H1 (cell line): ENCODE data around the gene CASP12. TPM values are rescaled to one million over a fixed set of nuclear protein-coding genes. Genes with fewer than 3 reads are reported as not detected.

ENCODE experiments used
- CTCF ChIA-PET: fragments of 300-600 bp; sonication (Branson Sonifier 250); formaldehyde crosslinking; loops from one replicate; lab custom pipeline; 2021; ENCODE audit not compliant: partially characterized antibody; lab: Charles Lee
- POLR2A ChIA-PET: fragments of 300-600 bp; sonication (Branson Sonifier 250); formaldehyde crosslinking; loops from one replicate; lab custom pipeline; 2021; ENCODE audit warnings: inconsistent platforms; ENCODE audit not compliant: partially characterized antibody; lab: Charles Lee
- DNase-seq, 2 experiments: peaks; one replicate each; pipeline versions ENCODE4 v3.0.0 to v3.0.0-alpha.2; 2010 to 2022; ENCODE audit warnings: low spot score in 2 of 2, low read depth in 1 of 2, mixed read lengths in 1 of 2
- FAIRE-seq: peaks from 2 replicates; lab custom pipeline; 2011; peaks lifted over from hg19 to GRCh38; lab: Jason Lieb, UNC
- H2AFZ ChIP-seq: 2 replicates; pipeline ENCODE4 v1.8.1; 2012; ENCODE audit warnings: low read length, inconsistent platforms
- H2AK5ac ChIP-seq: 2 replicates; pipeline ENCODE4 v1.6.1; 2013; ENCODE audit warnings: low read depth, low read length
- H2BK120ac ChIP-seq: replicated peaks from 2 replicates; pipeline ENCODE3; 2013; ENCODE audit warnings: low read depth, low read length, inconsistent platforms
- H2BK12ac ChIP-seq: 2 replicates; pipeline ENCODE4 v1.6.1; 2013; ENCODE audit warnings: low read depth, low read length
- H2BK15ac ChIP-seq: 2 replicates; pipeline ENCODE4 v1.6.1; 2013; ENCODE audit warnings: low read length
- H2BK20ac ChIP-seq: 2 replicates; pipeline ENCODE4 v1.6.1; 2013; ENCODE audit warnings: low read length
- H2BK5ac ChIP-seq: 2 replicates; pipeline ENCODE4 v1.6.1; 2013; ENCODE audit warnings: low read depth, low read length
- H3K14ac ChIP-seq: 2 replicates; pipeline ENCODE4 v1.6.1; 2013; ENCODE audit warnings: inconsistent platforms; ENCODE audit not compliant: insufficient read length
- H3K18ac ChIP-seq: 2 replicates; pipeline ENCODE4 v1.6.1; 2013; ENCODE audit warnings: low read length; ENCODE audit errors: extremely low read depth
- H3K23ac ChIP-seq: 2 replicates; pipeline ENCODE4 v1.6.1; 2013; ENCODE audit warnings: inconsistent platforms; ENCODE audit not compliant: insufficient read length
- H3K23me2 ChIP-seq: 2 replicates; pipeline ENCODE4 v1.6.1; 2013; ENCODE audit warnings: low read depth, low read length
- H3K27ac ChIP-seq: 2 replicates; pipeline ENCODE4 v1.6.1; 2011; ENCODE audit warnings: low read depth, low read length, inconsistent platforms
- H3K27me3 ChIP-seq, 4 experiments: replicated peaks in 1 of 4; 1 replicate in 1 of 4; 2 replicates in 3 of 4; pipeline versions ENCODE4 v1.6.1 to v1.8.1; 2011 to 2013; ENCODE audit warnings: low read length in 3 of 4, mild to moderate bottlenecking in 3 of 4, inconsistent platforms in 2 of 4, mixed read lengths in 2 of 4, moderate library complexity in 1 of 4; ENCODE audit not compliant: control insufficient read depth in 3 of 4, insufficient read depth in 3 of 4; ENCODE audit errors: extremely low read depth in 1 of 4
- H3K36me3 ChIP-seq, 4 experiments: 2 replicates each; pipeline versions ENCODE4 v1.6.1 to v1.8.1; 2011 to 2013; ENCODE audit warnings: mild to moderate bottlenecking in 4 of 4, low read length in 3 of 4, moderate library complexity in 2 of 4, control low read depth in 1 of 4, inconsistent platforms in 1 of 4; ENCODE audit not compliant: insufficient read depth in 4 of 4, control insufficient read depth in 2 of 4
- H3K4ac ChIP-seq: replicated peaks from 2 replicates; pipeline ENCODE3; 2013; ENCODE audit warnings: low read length, low read depth, mixed read lengths, inconsistent platforms; ENCODE audit not compliant: insufficient read length
- H3K4me1 ChIP-seq, 4 experiments: replicated peaks in 1 of 4; 1 replicate in 1 of 4; 2 replicates in 3 of 4; pipeline versions ENCODE4 v1.6.1 to v1.8.1; 2011 to 2013; ENCODE audit warnings: low read length in 3 of 4, inconsistent platforms in 2 of 4, mixed read lengths in 1 of 4; ENCODE audit not compliant: insufficient read depth in 4 of 4, control insufficient read depth in 3 of 4
- H3K4me2 ChIP-seq, 2 experiments: 2 replicates each; pipeline versions ENCODE4 v1.6.1 to v1.8.1; 2011 to 2013; ENCODE audit warnings: low read depth in 2 of 2, low read length in 2 of 2, control low read depth in 1 of 2, inconsistent platforms in 1 of 2, mild to moderate bottlenecking in 1 of 2; ENCODE audit not compliant: insufficient read depth in 1 of 2
- H3K4me3 ChIP-seq, 4 experiments: fragments of 200-600, 300-600 bp in 1 of 4; sonication (generic), shearing (Covaris generic), sonication (Bioruptor Twin) in 1 of 4; 2 replicates each; pipeline versions ENCODE4 v1.5.1 to v1.8.1; 2011 to 2016; ENCODE audit warnings: low read length in 4 of 4, low read depth in 3 of 4, control low read depth in 2 of 4, inconsistent platforms in 2 of 4, mild to moderate bottlenecking in 2 of 4, mixed read lengths in 1 of 4, moderate library complexity in 1 of 4; ENCODE audit not compliant: insufficient read depth in 2 of 4; ENCODE audit errors: extremely low read depth in 1 of 4
- H3K56ac ChIP-seq: replicated peaks from 2 replicates; pipeline ENCODE3; 2013; ENCODE audit warnings: low read depth, mild to moderate bottlenecking, mixed read lengths, low read length, inconsistent platforms; ENCODE audit not compliant: insufficient read length
- H3K79me1 ChIP-seq: 2 replicates; pipeline ENCODE4 v1.6.1; 2013; ENCODE audit warnings: low read depth, low read length, control low read depth
- H3K79me2 ChIP-seq, 2 experiments: 2 replicates each; pipeline versions ENCODE4 v1.6.1 to v1.8.1; 2012 to 2013; ENCODE audit warnings: low read length in 2 of 2, mild to moderate bottlenecking in 2 of 2, inconsistent platforms in 1 of 2; ENCODE audit not compliant: insufficient read depth in 2 of 2, control insufficient read depth in 1 of 2
- H3K9ac ChIP-seq, 4 experiments: replicated peaks in 1 of 4; 1 replicate in 1 of 4; 2 replicates in 3 of 4; pipeline versions ENCODE4 v1.6.1 to v1.8.1; 2011 to 2013; ENCODE audit warnings: low read depth in 3 of 4, low read length in 3 of 4, control low read depth in 2 of 4, mild to moderate bottlenecking in 2 of 4, moderate library complexity in 2 of 4, inconsistent platforms in 1 of 4; ENCODE audit errors: extremely low read depth in 1 of 4
- H3K9me3 ChIP-seq, 2 experiments: 2 replicates each; pipeline versions ENCODE4 v1.6.1 to v1.8.1; 2012 to 2013; ENCODE audit warnings: mild to moderate bottlenecking in 2 of 2, moderate library complexity in 2 of 2, control low read depth in 1 of 2, inconsistent platforms in 1 of 2, low read depth in 1 of 2, low read length in 1 of 2, mixed read lengths in 1 of 2; ENCODE audit not compliant: insufficient read depth in 2 of 2
- H4K20me1 ChIP-seq, 2 experiments: replicated peaks in 1 of 2; 2 replicates each; pipeline versions ENCODE3 to v1.8.1; 2011 to 2013; ENCODE audit warnings: inconsistent platforms in 2 of 2, low read length in 2 of 2, mild to moderate bottlenecking in 1 of 2; ENCODE audit not compliant: insufficient read depth in 2 of 2, control insufficient read depth in 1 of 2
- H4K5ac ChIP-seq: 2 replicates; pipeline ENCODE4 v1.6.1; 2013; ENCODE audit warnings: low read length, low read depth, mixed read lengths, inconsistent platforms; ENCODE audit not compliant: insufficient read length
- H4K8ac ChIP-seq: 2 replicates; pipeline ENCODE4 v1.8.0; 2013; ENCODE audit warnings: mild to moderate bottlenecking, moderate library complexity, low read length, inconsistent platforms; ENCODE audit not compliant: insufficient read depth; ENCODE audit errors: extremely low read depth
- H4K91ac ChIP-seq: replicated peaks from 2 replicates; pipeline ENCODE3; 2013; ENCODE audit warnings: low read length, mixed read lengths, inconsistent platforms; ENCODE audit not compliant: insufficient read length
- CBX5 ChIP-seq: fragments of 300-800, 300-1000 bp; sonication (generic); IDR thresholded peaks from 2 replicates; pipeline ENCODE4 v1.7.1; 2016; ENCODE audit warnings: antibody characterized with exemption, low read length, low read depth
- CREB1 ChIP-seq: IDR thresholded peaks from 2 replicates; pipeline ENCODE4 v1.6.1; 2012; ENCODE audit warnings: inconsistent platforms
- EP300 ChIP-seq, 2 experiments: IDR thresholded peaks; 1 replicate in 1 of 2; 2 replicates in 1 of 2; pipeline ENCODE4 v1.6.1; 2011 to 2012; ENCODE audit warnings: low read depth in 2 of 2, low read length in 2 of 2, mild to moderate bottlenecking in 2 of 2, borderline replicate concordance in 1 of 2, inconsistent platforms in 1 of 2, moderate library complexity in 1 of 2
- JUN ChIP-seq: IDR thresholded peaks from 2 replicates; pipeline ENCODE4 v1.6.1; 2011; ENCODE audit warnings: low read depth, mild to moderate bottlenecking, improper control_type of control experiment, low read length
- MAFK ChIP-seq: IDR thresholded peaks from 2 replicates; pipeline ENCODE4 v1.6.1; 2012; ENCODE audit warnings: low read depth, mild to moderate bottlenecking, improper control_type of control experiment, low read length
- POLR2A ChIP-seq, 2 experiments: IDR thresholded peaks; 1 replicate in 1 of 2; 2 replicates in 1 of 2; pipeline ENCODE4 v1.6.1; 2011; ENCODE audit warnings: low read depth in 2 of 2, low read length in 2 of 2, mild to moderate bottlenecking in 2 of 2; ENCODE audit errors: control extremely low read depth in 1 of 2
- SIRT6 ChIP-seq: IDR thresholded peaks from one replicate; pipeline ENCODE4 v1.7.1; 2012; ENCODE audit warnings: low read length, inconsistent platforms
- SP2 ChIP-seq: IDR thresholded peaks from 2 replicates; pipeline ENCODE4 v1.6.1; 2012; ENCODE audit warnings: mild to moderate bottlenecking, low read length, inconsistent platforms
- SUZ12 ChIP-seq: fragments of 200-600 bp; sonication (generic); IDR thresholded peaks from 2 replicates; pipeline ENCODE4 v1.6.1; 2012; ENCODE audit warnings: mild to moderate bottlenecking, inconsistent platforms, low read length, moderate library complexity, mixed read lengths
- WGBS, 2 experiments: shearing (Covaris generic) in 1 of 2; methylation state at CpG; one replicate each; pipeline versions ENCODE4 v1.1.6 to v1.1.7; 2013 to 2015; ENCODE audit warnings: low lambda C conversion rate in 2 of 2, mixed read lengths in 2 of 2, inconsistent platforms in 1 of 2, low coverage in 1 of 2, missing lambda C conversion rate in 1 of 2; ENCODE audit not compliant: insufficient replicate concordance in 2 of 2, insufficient coverage in 1 of 2, insufficient read length in 1 of 2; ENCODE audit errors: extremely low coverage in 1 of 2, missing lambda C conversion rate in 1 of 2; 5-methylcytosine and 5-hydroxymethylcytosine counted together
- polyA plus RNA-seq, 7 experiments: library from polyadenylated mRNA; depleted of rRNA in 3 of 7; stranded (reverse) in 5 of 7; unstranded in 2 of 7; fragments of >200 nt in 5 of 7; fragments of 200-250 nt in 2 of 7; gene quantifications; 1 replicate in 5 of 7; 2 replicates in 1 of 7; 4 replicates in 1 of 7; pipeline versions ENCODE4 v1.2.1 to v1.2.3, GENCODE V29; 2011 to 2013; ENCODE audit warnings: missing spikeins in 2 of 7, mixed read lengths in 2 of 7
- total RNA-seq: library from RNA; stranded (reverse); fragmentation: NEBNext Ultra II Directional; extraction: Animal tissue kit (Norgen Biotek cat#: 25700); gene quantifications from 2 replicates; pipeline ENCODE4 v1.2.1, GENCODE V29; 2021
- TF ChIP-seq, protein P1 (sequence below): IDR thresholded peaks from 2 replicates; pipeline ENCODE4 v1.6.1; 2011; ENCODE audit warnings: low read depth, mild to moderate bottlenecking, low read length; ENCODE audit not compliant: insufficient read depth

Gene CASP12
- total and polyA plus RNA-seq, 2 of the 8 experiments (the other 6 are each of a cell fraction or from before 2014, with no cell fraction given), result not detected

DNA sequence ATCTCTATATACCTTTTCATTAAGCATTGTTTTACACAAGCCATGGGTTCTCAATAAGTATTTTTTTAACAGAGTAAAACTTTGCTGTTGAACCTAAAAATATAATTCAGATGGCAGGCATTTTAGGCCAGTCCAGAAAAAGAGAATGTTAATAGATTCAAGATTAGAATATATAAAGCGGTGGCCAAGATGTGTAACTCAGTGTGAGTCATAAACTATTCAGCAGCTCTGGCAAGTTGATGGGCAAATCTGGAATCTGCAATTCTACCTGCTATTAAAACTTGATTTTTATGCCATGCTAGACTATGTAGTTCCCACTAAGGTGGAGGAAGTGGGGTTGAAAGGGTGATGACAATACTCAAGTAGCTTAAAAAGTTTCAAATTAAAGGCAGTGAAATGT is 45.4 kb downstream of the CASP12 start:
- 91% methylated on average over 1 of the region's 1 CpG; no CpG with 5 or more reads in 1 of the 2 experiments for WGBS, 2 experiments
- POLR2A ChIA-PET, result interaction anchor here (0.6 kb wide), 1 partner anchor 126 kb away, joined by 3 read pairs; no protein-coding TSS in a partner anchor

More for the DNA sequence above, 45.4 kb downstream of the CASP12 start:
- DNase-seq (no peak), FAIRE-seq (no peak)
- Histone ChIP-seq H3K23me2 (no peaks in the 10 kb centered on the region), H4K20me1 (no peaks in the 10 kb centered on the region), H3K36me3 (no peaks in the 10 kb centered on the region), H3K14ac (no peak overlapping the region), H3K79me2 (no peaks in the 10 kb centered on the region), H4K91ac (no peak overlapping the region), H2AK5ac (no peak overlapping the region), H3K4me1 (no peaks in the 10 kb centered on the region), H4K5ac (no peak overlapping the region), H2AFZ (no peak overlapping the region), H3K79me1 (no peaks in the 10 kb centered on the region), H2BK20ac (no peak overlapping the region), H3K4me3 (no peak overlapping the region), H2BK5ac (no peak overlapping the region), H3K27me3 (no peaks in the 10 kb centered on the region), H3K9me3 (no peaks in the 10 kb centered on the region), H4K8ac (no peak overlapping the region), H3K27ac (no peak overlapping the region), H3K4me2 (no peak overlapping the region), H3K9ac (no peak overlapping the region), H3K4ac (no peak overlapping the region), H3K18ac (no peak overlapping the region), H2BK15ac (no peak overlapping the region), H2BK120ac (no peak overlapping the region), H3K23ac (no peak overlapping the region), H2BK12ac (no peak overlapping the region), H3K56ac (no peak overlapping the region)
- TF ChIP-seq JUN (no peak), SP2 (no peak), EP300 (IDR thresholded peaks at IDR 0.05; ENCODE audit: borderline replicate concordance in 1 of 2, low read depth in 2 of 2, low read length in 2 of 2) (no peak), SUZ12 (no peak), CREB1 (no peak), MAFK (no peak), CBX5 (no peak), SIRT6 (no peak), POLR2A (IDR thresholded peaks at IDR 0.05; ENCODE audit: control extremely low read depth in 1 of 2, low read depth in 2 of 2, low read length in 2 of 2) (no peak)
- TF ChIP-seq, protein P1, sequence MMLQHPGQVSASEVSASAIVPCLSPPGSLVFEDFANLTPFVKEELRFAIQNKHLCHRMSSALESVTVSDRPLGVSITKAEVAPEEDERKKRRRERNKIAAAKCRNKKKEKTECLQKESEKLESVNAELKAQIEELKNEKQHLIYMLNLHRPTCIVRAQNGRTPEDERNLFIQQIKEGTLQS, result no peak
- CTCF ChIA-PET, result interaction anchor here (0.6 to 1.5 kb wide), 2 partner anchors 12 to 27 kb away, joined by 3 read pairs; no protein-coding TSS in a partner anchor
